ENCODE results near the gene NLRP1. TPM values are rescaled to one million over a fixed set of nuclear protein-coding genes. Genes with fewer than 3 reads are reported as not detected.

Gene NLRP1
- total RNA-seq, 2 experiments from 2014 or later: 26.0 to 28.2 TPM

- peak overlapping the region; percentile 83 for H3K27ac Mint-ChIP-seq
- peaks cover 45% of the 10 kb centered on the region for H3K4me1 Mint-ChIP-seq (ENCODE audit: low read depth)
- ChIA-PET POLR2A (interaction anchor here (1.3 kb wide), 1 partner anchor 100 kb away, joined by 4 read pairs; the partner anchor contains the start of genes DERL2 and MIS12), CTCF (interaction anchor here (1.3 to 1.9 kb wide), 2 partner anchors 120 to 849 kb away, joined by 4 to 9 read pairs; partner anchors contain the start of gene AIPL1)
- DNase-seq (peak; percentile 54), ATAC-seq (no peak)
- H3K4me3 Mint-ChIP-seq: peak overlapping the region; percentile 21
- no peaks in the 10 kb centered on the region for H3K27me3 Mint-ChIP-seq
- TF ChIP-seq, protein P1, sequence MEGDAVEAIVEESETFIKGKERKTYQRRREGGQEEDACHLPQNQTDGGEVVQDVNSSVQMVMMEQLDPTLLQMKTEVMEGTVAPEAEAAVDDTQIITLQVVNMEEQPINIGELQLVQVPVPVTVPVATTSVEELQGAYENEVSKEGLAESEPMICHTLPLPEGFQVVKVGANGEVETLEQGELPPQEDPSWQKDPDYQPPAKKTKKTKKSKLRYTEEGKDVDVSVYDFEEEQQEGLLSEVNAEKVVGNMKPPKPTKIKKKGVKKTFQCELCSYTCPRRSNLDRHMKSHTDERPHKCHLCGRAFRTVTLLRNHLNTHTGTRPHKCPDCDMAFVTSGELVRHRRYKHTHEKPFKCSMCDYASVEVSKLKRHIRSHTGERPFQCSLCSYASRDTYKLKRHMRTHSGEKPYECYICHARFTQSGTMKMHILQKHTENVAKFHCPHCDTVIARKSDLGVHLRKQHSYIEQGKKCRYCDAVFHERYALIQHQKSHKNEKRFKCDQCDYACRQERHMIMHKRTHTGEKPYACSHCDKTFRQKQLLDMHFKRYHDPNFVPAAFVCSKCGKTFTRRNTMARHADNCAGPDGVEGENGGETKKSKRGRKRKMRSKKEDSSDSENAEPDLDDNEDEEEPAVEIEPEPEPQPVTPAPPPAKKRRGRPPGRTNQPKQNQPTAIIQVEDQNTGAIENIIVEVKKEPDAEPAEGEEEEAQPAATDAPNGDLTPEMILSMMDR (IDR thresholded peaks at IDR 0.05): no peak
- H3K9me3 Mint-ChIP-seq: no peaks in the 10 kb centered on the region
- peaks cover 14% of the 10 kb centered on the region for H3K36me3 Mint-ChIP-seq (ENCODE audit: low read depth)
- intact Hi-C loops (cut with micrococcal nuclease): no loop called here
Measured at GRCh38 chr17:5585836-5586521, 1.7 kb upstream of the NLRP1 start.

- DNase-seq (no peak), ATAC-seq (no peak)
- intact Hi-C loops (cut with micrococcal nuclease): no loop called here
- TF ChIP-seq, protein P1 (IDR thresholded peaks at IDR 0.05): no peak
- peak overlapping the region; percentile 97 for H3K27ac Mint-ChIP-seq
- ChIA-PET CTCF (interaction anchor here (1.3 to 1.9 kb wide), 3 partner anchors 121 to 850 kb away, joined by 4 to 9 read pairs (median 4); partner anchors contain the start of gene AIPL1), POLR2A (interaction anchor here (1.3 to 2.5 kb wide), 3 partner anchors 15 to 99 kb away, joined by 4 to 7 read pairs (median 5); partner anchors contain the start of genes DERL2 and MIS12)
- H3K4me1 Mint-ChIP-seq (ENCODE audit: low read depth): peaks cover 51% of the 10 kb centered on the region
- H3K27me3 Mint-ChIP-seq: no peaks in the 10 kb centered on the region
- no peaks in the 10 kb centered on the region for H3K9me3 Mint-ChIP-seq
- H3K4me3 Mint-ChIP-seq: peak overlapping the region; percentile 95
- peaks cover 17% of the 10 kb centered on the region for H3K36me3 Mint-ChIP-seq (ENCODE audit: low read depth)
Measured at GRCh38 chr17:5585287-5585794, 1.0 kb upstream of the NLRP1 start.

DNA sequence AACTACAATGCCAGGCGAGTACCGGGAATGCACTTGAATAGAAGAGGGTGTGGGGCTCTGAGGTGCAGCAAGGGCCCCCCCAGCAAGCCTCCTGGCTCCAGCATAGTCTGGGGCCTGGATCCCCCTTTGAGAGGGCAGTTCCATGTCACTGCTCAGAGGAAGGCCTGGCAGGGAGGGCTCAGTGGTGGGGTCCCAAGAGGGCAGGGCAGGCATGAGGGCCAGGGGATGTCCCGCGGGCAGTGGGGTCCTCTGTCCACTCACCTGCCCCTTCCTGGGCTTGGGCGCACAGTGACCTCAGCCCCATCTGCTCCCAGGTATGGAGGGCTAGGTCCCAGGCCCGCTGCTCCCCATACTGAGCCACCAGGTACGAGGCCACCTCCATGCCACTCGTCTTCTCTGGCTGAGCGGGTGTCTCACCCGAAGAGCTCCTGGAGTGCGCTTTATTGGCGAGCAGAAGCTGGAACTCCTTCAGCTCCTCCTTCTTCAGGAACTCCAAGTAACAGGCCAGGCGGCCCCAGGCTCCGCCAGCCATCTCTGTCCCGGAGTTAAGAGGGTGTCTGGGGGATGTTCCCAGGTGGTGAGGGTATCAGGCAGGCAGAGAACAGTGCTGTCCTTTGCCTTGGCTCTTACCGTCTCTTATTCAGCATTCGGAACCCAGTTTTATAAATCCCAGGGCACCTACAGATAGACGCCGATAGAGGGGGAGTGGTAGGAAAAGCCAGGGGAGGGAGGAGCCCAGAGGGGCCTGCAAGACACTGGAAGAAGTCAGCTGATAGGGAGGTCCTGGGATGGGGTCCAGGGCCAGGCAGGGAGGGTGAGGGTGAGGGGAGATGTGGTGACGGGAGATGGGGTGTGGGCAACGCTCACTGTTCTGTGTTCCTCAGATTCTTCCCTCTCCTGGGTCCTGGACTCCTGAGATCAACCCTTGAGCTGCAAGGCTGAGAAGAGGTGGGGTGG, 605 bp downstream of the NLRP1 start:
- peaks cover 31% of the 10 kb centered on the region for H3K36me3 Mint-ChIP-seq (ENCODE audit: low read depth)
- intact Hi-C loops (cut with micrococcal nuclease): no loop called here
- CTCF ChIA-PET: interaction anchor here (1.1 to 1.9 kb wide), 3 partner anchors 123 to 145 kb away, joined by 3 to 9 read pairs (median 4); partner anchors contain the start of gene C1QBP
- H3K4me1 Mint-ChIP-seq (ENCODE audit: low read depth): peaks cover 61% of the 10 kb centered on the region
- H3K4me3 Mint-ChIP-seq: peak overlapping the region; percentile 95
- DNase-seq (peak; percentile 26), ATAC-seq (peak; percentile 7)
- H3K9me3 Mint-ChIP-seq: no peaks in the 10 kb centered on the region
- TF ChIP-seq, protein P1 (IDR thresholded peaks at IDR 0.05): no peak
- H3K27ac Mint-ChIP-seq: peak overlapping the region; percentile 97
- POLR2A ChIA-PET: interaction anchor here (0.6 to 2.5 kb wide), 5 partner anchors 13 to 115 kb away, joined by 3 to 7 read pairs (median 3); partner anchors contain the start of genes DERL2, DHX33 and MIS12
- H3K27me3 Mint-ChIP-seq: no peaks in the 10 kb centered on the region

- ChIA-PET POLR2A (interaction anchor here (0.7 to 2.5 kb wide), 2 partner anchors 19 to 96 kb away, joined by 3 to 7 read pairs; partner anchors contain the start of genes DERL2 and MIS12), CTCF (interaction anchor here (1.2 kb wide), 1 partner anchor 125 kb away, joined by 3 read pairs; no protein-coding TSS in a partner anchor)
- H3K27me3 Mint-ChIP-seq: no peaks in the 10 kb centered on the region
- peak overlapping the region; percentile 95 for H3K4me3 Mint-ChIP-seq
- peaks cover 41% of the 10 kb centered on the region for H3K36me3 Mint-ChIP-seq (ENCODE audit: low read depth)
- peaks cover 64% of the 10 kb centered on the region for H3K4me1 Mint-ChIP-seq (ENCODE audit: low read depth)
- ATAC-seq (no peak), DNase-seq (peak; percentile 21)
- TF ChIP-seq, protein P1 (IDR thresholded peaks at IDR 0.05): no peak
- H3K9me3 Mint-ChIP-seq: no peaks in the 10 kb centered on the region
- peak overlapping the region; percentile 97 for H3K27ac Mint-ChIP-seq
- intact Hi-C loops (cut with micrococcal nuclease): no loop called here
Measured at GRCh38 chr17:5582209-5583185, 1.8 kb downstream of the NLRP1 start.

Measured in activated CD8-positive, alpha-beta T cell treated with anti-CD3 and anti-CD28 coated beads for 36 hours (primary cell).